ENCODE measurements around the gene ACAP3.
A peak's percentile ranks its signal among the peaks of the same experiment; 100 is the strongest.
"Not testable (repeated sequence)": the region's sequence is repeated elsewhere in the genome, so short reads cannot be mapped to it uniquely, and the experiment has no call there.

The ACAP3 gene

GRCh38 chr1:1316199-1316598 lies 8.5 kb upstream of the ACAP3 start:
- H3K27me3 ChIP-seq (replicated peaks; ENCODE audit: control insufficient read depth, insufficient read depth, low read length); H3K4me3 ChIP-seq (ENCODE audit: low read length); H3K9me3 ChIP-seq (ENCODE audit: control insufficient read depth, low read length); H3K9ac ChIP-seq (ENCODE audit: low read length); DNase-seq (ENCODE audit: low read depth): not testable (repeated sequence)
- peaks cover 51% of the 10 kb centered on the region for H3K36me3 ChIP-seq (ENCODE audit: control insufficient read depth, insufficient read depth, low read length, severe bottlenecking)
- peaks cover 23% of the 10 kb centered on the region for H3K4me1 ChIP-seq (ENCODE audit: control insufficient read depth, insufficient read depth, low read length)

GRCh38 chr1:1315435-1315954 lies 7.8 kb upstream of the ACAP3 start:
- DNase-seq (ENCODE audit: low read depth) = no peak
- Histone ChIP-seq H3K9ac (ENCODE audit: low read length) (no peak overlapping the region), H3K36me3 (ENCODE audit: control insufficient read depth, insufficient read depth, low read length, severe bottlenecking) (peaks cover 57% of the 10 kb centered on the region), H3K4me1 (ENCODE audit: control insufficient read depth, insufficient read depth, low read length) (peaks cover 17% of the 10 kb centered on the region), H3K4me3 (ENCODE audit: low read length) (no peak overlapping the region), H3K27me3 (replicated peaks; ENCODE audit: control insufficient read depth, insufficient read depth, low read length) (no peaks in the 10 kb centered on the region), H3K9me3 (ENCODE audit: control insufficient read depth, low read length) (no peaks in the 10 kb centered on the region)

- Histone ChIP-seq H3K36me3 (ENCODE audit: control insufficient read depth, insufficient read depth, low read length, severe bottlenecking) (peaks cover 60% of the 10 kb centered on the region), H3K4me3 (ENCODE audit: low read length) (no peak overlapping the region), H3K4me1 (ENCODE audit: control insufficient read depth, insufficient read depth, low read length) (peaks cover 17% of the 10 kb centered on the region), H3K9ac (ENCODE audit: low read length) (no peak overlapping the region), H3K27me3 (replicated peaks; ENCODE audit: control insufficient read depth, insufficient read depth, low read length) (no peaks in the 10 kb centered on the region), H3K9me3 (ENCODE audit: control insufficient read depth, low read length) (no peaks in the 10 kb centered on the region)
- DNase-seq (ENCODE audit: low read depth) = no peak
These were observed 7.1 kb upstream of the ACAP3 start for GRCh38 chr1:1314678-1315335.

- Histone ChIP-seq H3K4me1 (ENCODE audit: control insufficient read depth, insufficient read depth, low read length) (peaks cover 23% of the 10 kb centered on the region), H3K4me3 (ENCODE audit: low read length) (no peak overlapping the region), H3K27me3 (replicated peaks; ENCODE audit: control insufficient read depth, insufficient read depth, low read length) (no peaks in the 10 kb centered on the region), H3K9me3 (ENCODE audit: control insufficient read depth, low read length) (no peaks in the 10 kb centered on the region), H3K9ac (ENCODE audit: low read length) (no peak overlapping the region), H3K36me3 (ENCODE audit: control insufficient read depth, insufficient read depth, low read length, severe bottlenecking) (peaks cover 56% of the 10 kb centered on the region)
- DNase-seq (ENCODE audit: low read depth) = no peak
These were observed 6.5 kb upstream of the ACAP3 start for GRCh38 chr1:1314237-1314586.

GRCh38 chr1:1313500-1314236 lies 5.9 kb upstream of the ACAP3 start:
- Histone ChIP-seq H3K9ac (ENCODE audit: low read length) (no peak overlapping the region), H3K27me3 (replicated peaks; ENCODE audit: control insufficient read depth, insufficient read depth, low read length) (no peaks in the 10 kb centered on the region), H3K4me1 (ENCODE audit: control insufficient read depth, insufficient read depth, low read length) (peaks cover 19% of the 10 kb centered on the region), H3K36me3 (ENCODE audit: control insufficient read depth, insufficient read depth, low read length, severe bottlenecking) (peaks cover 51% of the 10 kb centered on the region), H3K9me3 (ENCODE audit: control insufficient read depth, low read length) (no peaks in the 10 kb centered on the region), H3K4me3 (ENCODE audit: low read length) (no peak overlapping the region)
- no peak for DNase-seq (ENCODE audit: low read depth)

GRCh38 chr1:1312450-1313314 lies 5.0 kb upstream of the ACAP3 start:
- Histone ChIP-seq H3K36me3 (ENCODE audit: control insufficient read depth, insufficient read depth, low read length, severe bottlenecking) (peaks cover 50% of the 10 kb centered on the region), H3K4me1 (ENCODE audit: control insufficient read depth, insufficient read depth, low read length) (peaks cover 9% of the 10 kb centered on the region), H3K4me3 (ENCODE audit: low read length) (no peak overlapping the region), H3K9ac (ENCODE audit: low read length) (no peak overlapping the region), H3K9me3 (ENCODE audit: control insufficient read depth, low read length) (no peaks in the 10 kb centered on the region), H3K27me3 (replicated peaks; ENCODE audit: control insufficient read depth, insufficient read depth, low read length) (no peaks in the 10 kb centered on the region)
- DNase-seq (ENCODE audit: low read depth) = no peak

GRCh38 chr1:1311107-1312104 lies 3.7 kb upstream of the ACAP3 start:
- Histone ChIP-seq H3K27me3 (replicated peaks; ENCODE audit: control insufficient read depth, insufficient read depth, low read length) (no peaks in the 10 kb centered on the region), H3K9ac (ENCODE audit: low read length) (no peak overlapping the region), H3K4me3 (ENCODE audit: low read length) (no peak overlapping the region), H3K4me1 (ENCODE audit: control insufficient read depth, insufficient read depth, low read length) (peaks cover 14% of the 10 kb centered on the region), H3K9me3 (ENCODE audit: control insufficient read depth, low read length) (no peaks in the 10 kb centered on the region), H3K36me3 (ENCODE audit: control insufficient read depth, insufficient read depth, low read length, severe bottlenecking) (peaks cover 50% of the 10 kb centered on the region)
- no peak for DNase-seq (ENCODE audit: low read depth)

- H3K27me3 ChIP-seq (replicated peaks; ENCODE audit: control insufficient read depth, insufficient read depth, low read length) = no peaks in the 10 kb centered on the region
- H3K9me3 ChIP-seq (ENCODE audit: control insufficient read depth, low read length) = no peaks in the 10 kb centered on the region
- H3K4me1 ChIP-seq (ENCODE audit: control insufficient read depth, insufficient read depth, low read length) = peaks cover 23% of the 10 kb centered on the region
- no peak for DNase-seq (ENCODE audit: low read depth)
- H3K9ac ChIP-seq (ENCODE audit: low read length) = no peak overlapping the region
- no peak overlapping the region for H3K4me3 ChIP-seq (ENCODE audit: low read length)
- H3K36me3 ChIP-seq (ENCODE audit: control insufficient read depth, insufficient read depth, low read length, severe bottlenecking) = peaks cover 50% of the 10 kb centered on the region
These were observed 2.8 kb upstream of the ACAP3 start for GRCh38 chr1:1310476-1311053.

- DNase-seq (ENCODE audit: low read depth) = no peak
- H3K4me3 ChIP-seq (ENCODE audit: low read length) = no peak overlapping the region
- H3K36me3 ChIP-seq (ENCODE audit: control insufficient read depth, insufficient read depth, low read length, severe bottlenecking) = peaks cover 50% of the 10 kb centered on the region
- peak overlapping the region; percentile 89 for H3K9ac ChIP-seq (ENCODE audit: low read length)
- no peaks in the 10 kb centered on the region for H3K9me3 ChIP-seq (ENCODE audit: control insufficient read depth, low read length)
- no peaks in the 10 kb centered on the region for H3K27me3 ChIP-seq (replicated peaks; ENCODE audit: control insufficient read depth, insufficient read depth, low read length)
- peaks cover 28% of the 10 kb centered on the region for H3K4me1 ChIP-seq (ENCODE audit: control insufficient read depth, insufficient read depth, low read length)
These were observed 2.3 kb upstream of the ACAP3 start for GRCh38 chr1:1310109-1310385.

GRCh38 chr1:1309251-1310108 lies 1.8 kb upstream of the ACAP3 start:
- H3K4me1 ChIP-seq (ENCODE audit: control insufficient read depth, insufficient read depth, low read length) = peaks cover 33% of the 10 kb centered on the region
- H3K27me3 ChIP-seq (replicated peaks; ENCODE audit: control insufficient read depth, insufficient read depth, low read length) = no peaks in the 10 kb centered on the region
- H3K9me3 ChIP-seq (ENCODE audit: control insufficient read depth, low read length) = no peaks in the 10 kb centered on the region
- peaks cover 44% of the 10 kb centered on the region for H3K36me3 ChIP-seq (ENCODE audit: control insufficient read depth, insufficient read depth, low read length, severe bottlenecking)
- peak overlapping the region; percentile 86 for H3K4me3 ChIP-seq (ENCODE audit: low read length)
- H3K9ac ChIP-seq (ENCODE audit: low read length) = peak overlapping the region; percentile 89
- peak; percentile 36 for DNase-seq (ENCODE audit: low read depth)
